HG02763 (cell line): Measurements from ENCODE around the gene S100A13.
"Not testable (repeated sequence)": the region's sequence is repeated elsewhere in the genome, so short reads cannot be mapped to it uniquely, and the experiment has no call there.

ENCODE experiments used
- ATAC-seq: cut with Tn5 transposase; IDR thresholded peaks from one replicate; pipeline ENCODE4 v1.9.1; 2021; ENCODE audit warnings: mild to moderate bottlenecking, moderate library complexity; ENCODE audit not compliant: unreplicated experiment

Gene S100A13

DNA sequence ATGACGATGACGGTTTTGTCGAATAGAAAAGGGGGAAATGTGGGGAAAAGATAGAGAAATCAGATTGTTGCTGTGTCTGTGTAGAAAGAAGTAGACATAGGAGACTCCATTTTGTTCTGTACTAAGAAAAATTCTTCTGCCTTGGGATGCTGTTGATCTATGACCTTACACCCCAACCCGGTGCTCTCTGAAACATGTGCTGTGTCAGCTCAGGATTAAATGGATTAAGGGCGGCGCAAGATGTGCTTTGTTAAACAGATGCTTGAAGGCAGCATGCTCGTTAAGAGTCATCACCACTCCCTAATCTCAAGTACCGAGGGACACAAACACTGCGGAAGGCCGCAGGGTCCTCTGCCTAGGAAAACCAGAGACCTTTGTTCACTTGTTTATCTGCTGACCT, 51.8 kb downstream of the S100A13 start:
- ATAC-seq: not testable (repeated sequence)

DNA sequence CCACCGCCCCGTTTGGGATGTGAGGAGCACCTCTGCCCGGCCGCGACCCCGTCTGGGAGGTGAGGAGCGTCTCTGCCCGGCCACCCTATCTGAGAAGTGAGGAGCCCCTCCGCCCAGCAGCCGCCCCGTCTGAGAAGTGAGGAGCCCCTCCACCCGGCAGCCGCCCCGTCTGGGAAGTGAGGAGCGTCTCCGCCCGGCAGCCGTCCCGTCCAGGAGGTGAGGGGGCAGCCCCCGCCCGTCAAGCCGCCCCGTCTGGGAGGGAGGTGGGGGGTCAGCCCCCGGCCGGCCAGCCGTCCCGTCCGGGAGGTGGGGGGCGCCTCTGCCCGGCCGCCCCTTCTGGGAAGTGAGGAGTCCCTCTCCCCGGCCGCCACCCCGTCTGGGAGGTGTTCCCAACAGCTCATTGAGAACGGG, 52.2 kb downstream of the S100A13 start:
- not testable (repeated sequence) for ATAC-seq

DNA sequence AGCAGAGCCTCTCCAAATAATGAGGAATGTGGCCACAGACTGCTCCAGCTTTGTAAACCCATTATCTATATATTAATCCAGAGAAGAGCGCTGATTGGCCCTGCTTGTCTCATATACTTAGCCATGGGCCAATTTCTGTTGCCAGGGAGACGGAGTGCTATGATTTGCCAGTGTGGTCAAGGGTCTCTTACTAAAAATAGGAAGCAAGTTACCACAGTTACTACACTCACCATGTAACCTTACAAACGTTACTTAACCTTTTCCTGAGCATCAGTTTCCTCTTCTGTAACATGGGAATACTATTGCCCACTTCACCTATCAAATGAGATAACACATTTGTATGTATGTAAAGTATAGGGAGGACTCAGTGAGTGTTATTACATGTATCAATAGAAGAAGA, 54.0 kb downstream of the S100A13 start:
- ATAC-seq: no peak

DNA sequence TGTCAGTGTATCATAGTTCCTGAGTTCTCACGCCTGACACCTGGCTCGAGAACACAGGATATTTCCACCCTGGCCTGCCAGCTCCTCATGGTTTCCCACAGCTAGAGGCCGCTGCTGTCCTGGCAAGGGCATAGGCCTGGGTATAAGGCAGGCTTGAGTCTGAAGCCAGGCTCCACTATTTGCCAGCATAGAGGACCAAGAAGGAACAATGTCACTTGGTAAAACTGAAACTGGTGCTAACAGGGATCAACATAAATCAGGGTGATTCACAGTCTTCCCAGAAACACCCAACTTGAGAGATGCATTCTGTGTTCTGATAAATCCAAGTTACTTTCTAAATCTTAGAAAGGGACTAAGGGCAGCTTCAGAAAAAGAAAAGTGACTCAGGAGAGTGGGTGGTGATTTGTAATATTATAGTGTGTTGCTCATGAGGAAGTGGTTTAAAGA, 54.7 kb downstream of the S100A13 start:
- peak; percentile 58 for ATAC-seq

- no peak for ATAC-seq
Measured at GRCh38 chr1:153571706-153572105, 55.6 kb downstream of the S100A13 start.

DNA sequence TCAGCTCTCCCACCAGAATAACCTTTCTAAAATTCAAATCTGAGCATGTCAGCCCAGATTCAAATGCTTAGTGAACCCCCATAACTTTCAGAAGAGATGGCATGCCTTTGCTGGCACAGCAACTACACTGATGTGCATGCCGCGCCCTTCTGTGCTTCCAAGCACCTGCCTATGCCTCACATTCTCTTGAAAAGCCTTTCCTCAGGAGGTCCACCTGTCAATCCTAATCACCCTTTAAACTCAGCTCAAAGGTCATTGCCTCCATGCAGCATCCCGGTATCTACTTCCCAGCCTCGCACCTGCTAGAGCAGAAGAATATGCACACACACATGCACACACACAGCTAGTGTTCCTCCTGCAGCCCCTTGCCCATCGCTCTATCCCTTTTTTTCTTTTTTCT, 56.4 kb downstream of the S100A13 start:
- ATAC-seq: no peak

DNA sequence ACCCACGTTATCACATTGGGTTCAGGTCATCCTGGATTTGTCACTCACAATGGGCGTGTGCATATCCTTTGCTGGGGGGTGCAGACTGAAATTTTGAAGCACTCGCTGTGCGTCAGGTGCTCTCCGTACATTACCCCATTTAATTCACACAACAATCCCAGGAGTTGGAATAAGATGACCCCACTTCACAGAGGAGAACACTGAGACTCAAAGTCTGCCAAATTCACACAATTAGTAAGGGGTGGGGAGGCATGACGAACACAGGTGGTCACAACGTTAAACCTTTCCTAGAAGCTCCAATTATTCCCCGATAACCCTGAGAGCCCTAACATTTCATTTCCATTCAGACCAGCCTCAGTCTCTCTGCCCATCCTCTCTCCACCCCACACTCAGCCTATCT, 57.8 kb downstream of the S100A13 start:
- no peak for ATAC-seq
